ENCODE measurements around the gene LHFPL2. TPM values are rescaled to one million over a fixed set of nuclear protein-coding genes. Genes with fewer than 3 reads are reported as not detected.

LHFPL2 gene
- total RNA-seq, 1 donor from 2014 or later, result not detected

- intact Hi-C loops (cut with micrococcal nuclease), result no loop called here
Measured at GRCh38 chr5:78642701-78643100, 5.9 kb downstream of the LHFPL2 start.

DNA sequence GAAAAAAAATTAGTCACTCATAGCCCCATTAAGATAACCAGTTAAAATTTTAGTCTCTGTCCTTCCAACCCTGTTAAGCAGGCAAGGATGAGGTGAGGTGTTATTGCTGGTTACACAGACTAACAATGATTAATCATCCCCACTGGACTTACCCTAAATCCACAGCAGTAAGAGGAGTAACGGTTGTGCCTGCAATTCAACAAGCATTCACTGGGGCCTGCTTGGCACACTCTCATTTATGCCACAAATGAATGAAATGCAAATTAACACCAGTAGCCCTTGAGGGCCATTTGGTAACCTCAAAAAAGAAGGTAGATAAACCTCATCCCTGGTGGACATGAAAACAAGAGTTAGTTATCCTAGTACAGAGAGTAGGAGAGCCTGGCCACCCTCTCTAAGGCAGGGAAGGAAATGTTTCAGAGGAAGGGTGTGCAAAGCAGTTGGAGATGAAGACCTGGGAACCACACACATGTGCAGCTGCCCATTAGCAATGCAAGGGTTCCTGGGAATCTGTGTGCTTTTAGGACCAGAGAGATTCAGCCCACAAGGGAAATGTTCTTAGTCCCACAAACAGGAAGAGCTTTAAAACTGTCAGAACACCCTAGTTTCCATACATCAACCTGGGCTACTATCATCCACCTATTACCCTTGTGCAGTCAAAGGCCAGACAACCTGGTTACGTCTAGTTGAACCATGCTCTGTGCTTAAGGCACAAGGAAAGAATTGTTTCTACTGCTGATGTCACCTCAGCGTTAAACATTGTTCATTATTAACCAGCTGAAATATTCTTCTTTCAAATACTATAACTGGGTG, 7.7 kb downstream of the LHFPL2 start:
- intact Hi-C loops (cut with micrococcal nuclease), result no loop called here

GRCh38 chr5:78639791-78640190, 8.8 kb downstream of the LHFPL2 start:
- intact Hi-C loops (cut with micrococcal nuclease), result no loop called here

DNA sequence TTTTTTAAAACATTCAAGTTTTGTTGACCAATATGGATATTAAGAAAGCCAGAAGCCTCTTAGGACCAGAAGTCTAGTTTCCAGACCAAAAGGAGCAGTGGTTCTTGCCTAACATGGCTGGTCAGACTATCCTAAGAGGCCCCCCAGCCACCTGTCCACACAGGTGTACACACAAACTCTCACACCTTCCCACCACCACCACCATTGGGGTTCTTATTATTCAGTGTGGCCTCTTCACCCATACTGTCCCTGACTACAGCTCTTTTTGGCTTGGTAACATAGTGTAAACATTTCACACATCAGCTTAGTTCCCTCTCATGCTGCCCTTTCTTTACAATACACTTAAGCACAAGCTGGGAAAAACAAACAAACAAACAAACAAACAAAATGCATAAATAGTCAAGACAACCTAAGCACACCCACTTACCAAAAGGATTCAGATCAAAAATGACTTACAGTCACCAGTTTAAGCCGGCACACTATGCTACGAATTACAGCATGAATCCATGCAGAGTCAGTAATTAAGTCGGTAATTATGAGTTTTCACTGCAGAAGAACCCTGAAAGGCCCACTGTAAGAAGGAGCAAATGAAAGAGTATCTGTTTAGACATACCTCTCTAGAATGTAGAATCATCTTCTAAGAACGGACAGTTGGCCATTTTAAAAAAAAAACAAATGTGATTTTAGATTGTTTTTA, 9.5 kb downstream of the LHFPL2 start:
- intact Hi-C loops (cut with micrococcal nuclease), result no loop called here

DNA sequence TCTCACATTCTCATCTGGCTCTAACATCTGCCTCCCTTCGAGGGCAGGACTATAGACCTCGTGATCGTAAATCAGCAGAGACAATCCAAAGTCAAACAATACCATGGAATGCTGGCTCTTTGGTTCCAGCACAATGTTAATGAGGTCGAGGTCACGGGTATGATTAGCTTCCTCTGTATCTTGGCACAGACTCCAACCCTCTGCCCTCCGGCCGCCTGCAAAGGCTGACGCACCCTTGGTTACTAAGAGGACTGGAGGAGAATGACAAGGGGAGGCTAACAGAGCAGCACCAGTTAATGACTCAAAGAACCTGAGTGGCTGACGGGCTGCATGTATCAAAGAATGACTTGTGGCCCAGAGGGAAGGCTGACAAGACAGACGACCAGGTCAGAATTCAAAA, 10.1 kb downstream of the LHFPL2 start:
- intact Hi-C loops (cut with micrococcal nuclease), result no loop called here

- intact Hi-C loops (cut with micrococcal nuclease), result no loop called here
Measured at GRCh38 chr5:78637468-78637867, 11.1 kb downstream of the LHFPL2 start.

GRCh38 chr5:78636682-78637081, 11.9 kb downstream of the LHFPL2 start:
- intact Hi-C loops (cut with micrococcal nuclease), result no loop called here

GRCh38 chr5:78634634-78635033, 13.9 kb downstream of the LHFPL2 start:
- intact Hi-C loops (cut with micrococcal nuclease), result no loop called here

DNA sequence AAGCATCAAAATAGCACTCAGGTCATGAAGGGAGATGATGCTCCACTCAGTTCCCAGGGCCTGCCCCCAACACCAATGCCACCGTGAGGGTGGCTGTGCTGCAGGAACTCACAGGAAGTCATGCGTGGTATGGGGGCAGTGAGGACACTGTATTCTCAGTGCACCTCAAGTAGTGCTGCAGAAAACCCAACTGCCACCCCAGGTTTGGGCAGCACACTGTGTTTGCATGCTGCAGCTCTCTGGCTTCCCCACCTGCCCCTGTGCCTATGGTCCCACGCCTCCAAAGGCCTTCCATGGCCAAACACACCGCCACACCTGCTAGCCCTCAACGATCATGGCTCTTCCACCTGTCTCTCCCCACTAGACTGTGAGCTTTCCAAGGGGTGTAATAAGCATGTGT, 14.3 kb downstream of the LHFPL2 start:
- intact Hi-C loops (cut with micrococcal nuclease), result no loop called here

- intact Hi-C loops (cut with micrococcal nuclease), result no loop called here
Measured at GRCh38 chr5:78633700-78634099, 14.9 kb downstream of the LHFPL2 start.

- intact Hi-C loops (cut with micrococcal nuclease), result no loop called here
Measured at GRCh38 chr5:78632467-78632866, 16.1 kb downstream of the LHFPL2 start.

DNA sequence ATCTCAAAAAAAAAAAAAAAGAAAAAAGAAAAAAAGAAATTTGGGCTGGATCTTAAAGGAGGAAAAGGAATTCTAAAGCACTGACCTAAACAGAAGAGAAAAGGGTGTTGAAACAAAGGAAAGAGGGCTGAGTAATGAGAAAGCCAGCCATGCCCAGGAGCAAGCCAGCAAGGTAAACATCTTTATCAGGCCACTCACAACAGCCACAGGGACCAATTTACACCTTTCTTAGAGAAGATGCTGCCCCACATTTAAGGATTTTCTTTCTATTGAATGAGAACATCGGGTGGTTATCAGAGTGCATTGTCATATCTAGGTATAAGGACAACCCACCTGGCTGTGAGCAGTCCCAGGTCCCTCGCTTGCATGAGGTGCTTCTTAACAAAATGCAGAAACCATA, 16.6 kb downstream of the LHFPL2 start:
- intact Hi-C loops (cut with micrococcal nuclease), result no loop called here

GRCh38 chr5:78630047-78630446, 18.5 kb downstream of the LHFPL2 start:
- intact Hi-C loops (cut with micrococcal nuclease), result no loop called here

DNA sequence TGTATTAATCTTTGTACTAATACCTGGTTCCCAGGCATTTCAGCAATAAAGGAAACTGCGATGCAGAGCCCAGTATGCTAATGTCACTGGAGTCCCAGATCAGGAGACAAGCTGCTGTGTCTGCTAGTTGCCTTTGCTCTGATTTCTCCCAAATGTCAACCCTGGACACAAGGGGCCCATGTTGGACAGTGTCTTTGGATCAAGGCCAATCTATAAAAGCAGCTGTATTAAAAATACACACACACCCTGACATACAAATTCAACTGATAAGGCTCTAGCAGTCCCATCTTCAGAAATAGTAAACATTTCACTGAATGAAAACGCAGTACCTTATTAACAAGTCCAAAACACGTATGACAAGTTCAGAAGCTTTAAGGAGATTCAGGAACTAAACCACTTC, 18.9 kb downstream of the LHFPL2 start:
- intact Hi-C loops (cut with micrococcal nuclease), result no loop called here

- intact Hi-C loops (cut with micrococcal nuclease), result no loop called here
Measured at GRCh38 chr5:78628270-78628992, 20.1 kb downstream of the LHFPL2 start.

- intact Hi-C loops (cut with micrococcal nuclease), result no loop called here
Measured at GRCh38 chr5:78627766-78628165, 20.8 kb downstream of the LHFPL2 start.

DNA sequence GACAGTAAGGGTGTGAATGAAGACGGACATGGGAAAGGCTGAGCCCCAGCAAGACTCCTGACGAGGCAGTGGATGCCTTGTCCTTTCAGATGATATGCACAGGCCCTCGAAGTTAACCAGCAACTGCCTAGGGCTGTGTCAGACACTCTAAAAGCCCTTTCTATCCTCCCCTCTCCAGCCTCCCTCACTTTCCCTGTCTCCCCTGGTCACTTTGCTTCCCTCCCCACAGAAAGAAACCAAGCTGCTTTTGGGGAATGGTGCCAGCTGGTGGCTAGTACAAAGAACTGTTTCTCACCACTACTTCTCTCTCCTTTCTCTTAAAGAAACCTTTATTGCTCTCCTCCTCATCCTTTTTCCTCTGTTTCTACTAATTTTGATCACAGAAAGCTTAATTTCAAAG, 21.4 kb downstream of the LHFPL2 start:
- intact Hi-C loops (cut with micrococcal nuclease), result no loop called here

DNA sequence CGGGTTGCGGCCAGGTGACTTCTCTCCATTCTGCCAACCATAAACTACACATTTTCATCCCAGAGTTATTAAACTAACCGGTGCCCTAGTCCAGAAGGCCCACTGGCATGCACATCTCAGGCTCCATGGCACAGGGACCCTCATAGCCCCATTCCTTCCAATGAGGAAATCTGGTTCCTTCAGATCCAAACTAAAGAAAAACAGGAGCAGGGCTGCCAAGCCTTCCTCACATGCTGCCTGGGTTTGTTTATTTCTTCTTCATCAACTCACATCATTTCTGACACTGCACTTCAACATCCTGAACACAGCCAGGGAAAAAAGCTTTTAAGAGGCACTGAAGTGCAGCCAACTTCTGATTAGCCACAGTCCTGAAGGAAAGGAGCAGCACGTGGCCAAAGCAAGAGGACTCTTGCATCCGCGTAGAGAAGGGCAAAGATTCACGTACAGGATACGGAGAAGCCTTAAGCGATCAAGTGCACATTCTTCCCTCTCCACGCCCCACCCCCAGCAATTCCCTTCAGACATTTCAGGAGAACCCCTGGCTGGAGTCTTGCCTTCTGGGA, 22.5 kb downstream of the LHFPL2 start:
- intact Hi-C loops (cut with micrococcal nuclease), result no loop called here

- intact Hi-C loops (cut with micrococcal nuclease), result no loop called here
Measured at GRCh38 chr5:78624992-78625391, 23.6 kb downstream of the LHFPL2 start.

- intact Hi-C loops (cut with micrococcal nuclease), result no loop called here
Measured at GRCh38 chr5:78624011-78624541, 24.5 kb downstream of the LHFPL2 start.

- intact Hi-C loops (cut with micrococcal nuclease), result no loop called here
Measured at GRCh38 chr5:78622302-78622971, 26.1 kb downstream of the LHFPL2 start.
